ENCODE data around the gene ABLIM3.

Gene ABLIM3

DNA sequence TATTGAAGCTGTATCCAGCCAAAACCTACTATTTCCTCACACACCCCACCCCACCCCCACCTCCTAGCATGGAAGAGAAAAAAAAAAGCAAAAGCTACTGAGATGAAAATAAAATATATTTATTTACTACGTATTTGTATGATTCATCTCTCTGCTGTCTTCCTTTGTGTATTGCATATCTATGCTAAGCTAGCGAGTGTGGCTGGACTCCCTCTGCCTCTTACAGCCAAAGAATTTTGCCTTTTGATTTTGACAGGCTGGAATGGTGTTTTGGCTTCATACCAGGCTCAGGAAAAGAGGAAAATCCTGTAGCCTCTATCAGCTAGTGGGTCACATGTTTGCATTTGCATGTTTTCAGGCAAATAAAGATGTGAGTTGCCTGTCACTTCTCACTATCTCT, 2.2 kb downstream of the ABLIM3 start:
- Mint-ChIP-seq H3K9me3 (no peaks in the 10 kb centered on the region), H3K4me1 (ENCODE audit: low read depth) (no peaks in the 10 kb centered on the region), H3K27me3 (peaks cover 34% of the 10 kb centered on the region), H3K36me3 (ENCODE audit: low read depth) (no peaks in the 10 kb centered on the region), H3K27ac (no peak overlapping the region), H3K4me3 (no peak overlapping the region)

DNA sequence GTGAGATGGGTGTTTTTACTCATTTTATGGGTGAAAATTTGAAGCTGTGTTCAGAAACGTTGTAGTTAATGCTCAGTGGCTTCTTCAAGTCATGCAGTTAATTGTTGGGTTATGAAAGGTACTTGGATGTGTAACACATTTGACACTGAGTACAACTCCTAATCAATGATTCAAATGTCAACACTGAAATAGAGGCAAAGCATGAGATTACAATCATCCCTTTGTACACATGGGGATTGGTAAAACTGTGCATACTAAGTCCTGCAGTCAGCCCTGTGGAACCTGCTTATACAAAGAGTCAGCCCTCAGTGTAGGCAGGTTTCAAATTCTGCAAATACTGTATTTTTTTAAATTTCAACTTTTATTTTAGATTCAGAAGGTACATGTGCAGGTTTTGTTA, 3.3 kb downstream of the ABLIM3 start:
- no peaks in the 10 kb centered on the region for H3K4me1 Mint-ChIP-seq (ENCODE audit: low read depth)
- no peak overlapping the region for H3K4me3 Mint-ChIP-seq
- no peaks in the 10 kb centered on the region for H3K9me3 Mint-ChIP-seq
- H3K36me3 Mint-ChIP-seq (ENCODE audit: low read depth): no peaks in the 10 kb centered on the region
- H3K27me3 Mint-ChIP-seq: peaks cover 34% of the 10 kb centered on the region
- H3K27ac Mint-ChIP-seq: no peak overlapping the region

- Mint-ChIP-seq H3K4me3 (no peak overlapping the region), H3K27me3 (peaks cover 36% of the 10 kb centered on the region), H3K27ac (peak overlapping the region; percentile 61), H3K4me1 (ENCODE audit: low read depth) (no peaks in the 10 kb centered on the region), H3K9me3 (no peaks in the 10 kb centered on the region), H3K36me3 (ENCODE audit: low read depth) (no peaks in the 10 kb centered on the region)
These were observed 3.8 kb downstream of the ABLIM3 start for GRCh38 chr5:149145138-149145537.

- Mint-ChIP-seq H3K36me3 (ENCODE audit: low read depth) (no peaks in the 10 kb centered on the region), H3K4me3 (no peak overlapping the region), H3K9me3 (no peaks in the 10 kb centered on the region), H3K27me3 (peaks cover 33% of the 10 kb centered on the region), H3K4me1 (ENCODE audit: low read depth) (no peaks in the 10 kb centered on the region), H3K27ac (no peak overlapping the region)
These were observed 6.4 kb downstream of the ABLIM3 start for GRCh38 chr5:149147676-149148075.

- H3K4me3 Mint-ChIP-seq: no peak overlapping the region
These were observed 8.6 kb downstream of the ABLIM3 start for GRCh38 chr5:149149942-149150341.

DNA sequence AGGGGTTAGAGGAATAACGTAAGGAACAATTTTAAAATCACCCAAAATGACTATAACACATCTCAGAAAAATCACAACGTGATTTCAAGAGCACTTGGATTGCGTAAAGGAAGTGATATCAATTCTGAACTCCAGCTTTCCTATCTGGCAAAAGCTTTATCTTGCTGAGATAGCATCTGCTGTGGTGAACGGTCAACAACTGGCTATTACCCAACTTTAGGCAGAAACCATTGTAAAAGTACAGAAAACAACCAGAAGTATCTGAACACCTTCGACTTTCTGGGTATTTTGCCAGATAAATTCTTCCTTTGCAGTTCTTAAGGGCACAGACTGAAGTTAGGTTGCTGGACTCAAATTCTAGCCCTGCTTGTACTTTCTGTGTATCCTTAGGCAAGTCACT, 9.2 kb downstream of the ABLIM3 start:
- H3K27me3 Mint-ChIP-seq: peaks cover 18% of the 10 kb centered on the region
- no peak overlapping the region for H3K4me3 Mint-ChIP-seq
- H3K9me3 Mint-ChIP-seq: no peaks in the 10 kb centered on the region
- no peak overlapping the region for H3K27ac Mint-ChIP-seq
- no peaks in the 10 kb centered on the region for H3K36me3 Mint-ChIP-seq (ENCODE audit: low read depth)
- H3K4me1 Mint-ChIP-seq (ENCODE audit: low read depth): no peaks in the 10 kb centered on the region

More at GRCh38 chr5:149149942-149150341, 8.6 kb downstream of the ABLIM3 start:
- Mint-ChIP-seq H3K9me3 (no peaks in the 10 kb centered on the region), H3K27me3 (peaks cover 23% of the 10 kb centered on the region), H3K4me1 (ENCODE audit: low read depth) (no peaks in the 10 kb centered on the region), H3K27ac (no peak overlapping the region), H3K36me3 (ENCODE audit: low read depth) (no peaks in the 10 kb centered on the region)

DNA sequence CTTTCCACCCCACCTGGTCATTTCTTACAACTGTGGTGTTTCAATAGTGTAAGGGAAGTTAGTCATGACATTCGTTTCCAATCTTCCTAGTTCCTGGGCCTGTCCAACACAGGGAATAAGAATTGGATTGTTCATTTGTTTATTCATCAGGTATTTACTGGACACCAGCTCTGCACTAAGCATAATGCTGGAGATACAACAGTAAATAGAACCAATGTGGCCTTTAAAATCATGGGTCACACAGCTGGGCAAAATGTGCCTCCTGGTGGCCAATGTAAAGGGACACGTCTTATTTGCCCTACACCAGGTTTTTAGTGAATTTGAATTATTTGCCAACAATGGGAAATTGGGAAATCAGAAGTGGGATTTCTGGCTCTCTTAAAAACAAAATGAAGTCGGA, 10.4 kb downstream of the ABLIM3 start:
- H3K36me3 Mint-ChIP-seq (ENCODE audit: low read depth): no peaks in the 10 kb centered on the region
- H3K4me3 Mint-ChIP-seq: no peak overlapping the region
- no peaks in the 10 kb centered on the region for H3K9me3 Mint-ChIP-seq
- H3K4me1 Mint-ChIP-seq (ENCODE audit: low read depth): peaks cover 8% of the 10 kb centered on the region
- no peak overlapping the region for H3K27ac Mint-ChIP-seq
- H3K27me3 Mint-ChIP-seq: peaks cover 11% of the 10 kb centered on the region

- Mint-ChIP-seq H3K27me3 (peaks cover 11% of the 10 kb centered on the region), H3K27ac (no peak overlapping the region), H3K9me3 (no peaks in the 10 kb centered on the region), H3K4me3 (no peak overlapping the region), H3K36me3 (ENCODE audit: low read depth) (no peaks in the 10 kb centered on the region), H3K4me1 (ENCODE audit: low read depth) (peaks cover 8% of the 10 kb centered on the region)
These were observed 11.0 kb downstream of the ABLIM3 start for GRCh38 chr5:149152317-149152746.

GRCh38 chr5:149153193-149153750, 12.0 kb downstream of the ABLIM3 start:
- peaks cover 8% of the 10 kb centered on the region for H3K4me1 Mint-ChIP-seq (ENCODE audit: low read depth)
- H3K36me3 Mint-ChIP-seq (ENCODE audit: low read depth): no peaks in the 10 kb centered on the region
- no peak overlapping the region for H3K4me3 Mint-ChIP-seq
- H3K27ac Mint-ChIP-seq: no peak overlapping the region
- H3K9me3 Mint-ChIP-seq: no peaks in the 10 kb centered on the region
- peaks cover 11% of the 10 kb centered on the region for H3K27me3 Mint-ChIP-seq

- Mint-ChIP-seq H3K27ac (no peak overlapping the region), H3K9me3 (no peaks in the 10 kb centered on the region), H3K4me3 (no peak overlapping the region), H3K4me1 (ENCODE audit: low read depth) (peaks cover 8% of the 10 kb centered on the region), H3K36me3 (ENCODE audit: low read depth) (no peaks in the 10 kb centered on the region), H3K27me3 (peaks cover 11% of the 10 kb centered on the region)
These were observed 12.7 kb downstream of the ABLIM3 start for GRCh38 chr5:149153751-149154610.

- no peaks in the 10 kb centered on the region for H3K36me3 Mint-ChIP-seq (ENCODE audit: low read depth)
- H3K4me3 Mint-ChIP-seq: no peak overlapping the region
- peaks cover 8% of the 10 kb centered on the region for H3K4me1 Mint-ChIP-seq (ENCODE audit: low read depth)
- peaks cover 11% of the 10 kb centered on the region for H3K27me3 Mint-ChIP-seq
- H3K9me3 Mint-ChIP-seq: no peaks in the 10 kb centered on the region
- H3K27ac Mint-ChIP-seq: no peak overlapping the region
These were observed 13.4 kb downstream of the ABLIM3 start for GRCh38 chr5:149154650-149155049.

DNA sequence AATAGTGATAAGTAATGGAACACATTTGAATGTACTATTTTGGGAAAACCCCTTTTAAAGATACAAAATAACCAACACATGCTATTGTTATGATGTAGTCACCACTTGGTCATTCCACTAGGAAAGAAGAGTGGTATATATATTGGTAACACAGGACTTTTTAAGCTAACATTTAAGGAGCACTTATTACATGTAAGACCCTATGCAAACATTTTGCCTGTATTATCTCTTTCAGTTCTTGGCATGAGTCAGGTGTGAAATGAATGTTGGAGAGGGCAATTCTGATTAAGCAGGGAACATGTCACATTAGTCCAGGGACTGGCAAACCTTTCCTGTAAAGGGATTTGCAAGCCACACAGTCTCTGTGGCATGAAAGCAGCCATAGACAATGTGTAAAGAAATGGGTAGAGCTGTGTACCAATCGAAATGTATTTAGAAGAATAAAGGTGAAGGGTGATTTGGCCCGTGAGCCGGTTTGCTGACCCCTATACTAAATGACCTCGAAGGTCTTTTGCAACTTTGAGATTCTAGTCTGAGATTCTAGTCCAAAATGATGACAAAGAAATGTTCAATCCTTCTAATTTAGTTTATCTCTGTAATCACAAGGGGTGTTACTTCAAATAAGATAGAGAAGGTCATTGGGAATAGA, 15.3 kb downstream of the ABLIM3 start:
- no peaks in the 10 kb centered on the region for H3K9me3 Mint-ChIP-seq
- H3K4me1 Mint-ChIP-seq (ENCODE audit: low read depth): peaks cover 8% of the 10 kb centered on the region
- H3K36me3 Mint-ChIP-seq (ENCODE audit: low read depth): no peaks in the 10 kb centered on the region
- peaks cover 4% of the 10 kb centered on the region for H3K27me3 Mint-ChIP-seq
- H3K27ac Mint-ChIP-seq: no peak overlapping the region
- H3K4me3 Mint-ChIP-seq: no peak overlapping the region

- Mint-ChIP-seq H3K27ac (no peak overlapping the region), H3K27me3 (peaks cover 4% of the 10 kb centered on the region), H3K9me3 (no peaks in the 10 kb centered on the region), H3K4me1 (ENCODE audit: low read depth) (peaks cover 8% of the 10 kb centered on the region), H3K4me3 (no peak overlapping the region), H3K36me3 (ENCODE audit: low read depth) (no peaks in the 10 kb centered on the region)
These were observed 16.0 kb downstream of the ABLIM3 start for GRCh38 chr5:149157330-149157729.

GRCh38 chr5:149160291-149160787, 19.0 kb downstream of the ABLIM3 start:
- Mint-ChIP-seq H3K9me3 (no peaks in the 10 kb centered on the region), H3K27me3 (no peaks in the 10 kb centered on the region), H3K4me3 (no peak overlapping the region), H3K36me3 (ENCODE audit: low read depth) (no peaks in the 10 kb centered on the region), H3K4me1 (ENCODE audit: low read depth) (peaks cover 8% of the 10 kb centered on the region), H3K27ac (no peak overlapping the region)

DNA sequence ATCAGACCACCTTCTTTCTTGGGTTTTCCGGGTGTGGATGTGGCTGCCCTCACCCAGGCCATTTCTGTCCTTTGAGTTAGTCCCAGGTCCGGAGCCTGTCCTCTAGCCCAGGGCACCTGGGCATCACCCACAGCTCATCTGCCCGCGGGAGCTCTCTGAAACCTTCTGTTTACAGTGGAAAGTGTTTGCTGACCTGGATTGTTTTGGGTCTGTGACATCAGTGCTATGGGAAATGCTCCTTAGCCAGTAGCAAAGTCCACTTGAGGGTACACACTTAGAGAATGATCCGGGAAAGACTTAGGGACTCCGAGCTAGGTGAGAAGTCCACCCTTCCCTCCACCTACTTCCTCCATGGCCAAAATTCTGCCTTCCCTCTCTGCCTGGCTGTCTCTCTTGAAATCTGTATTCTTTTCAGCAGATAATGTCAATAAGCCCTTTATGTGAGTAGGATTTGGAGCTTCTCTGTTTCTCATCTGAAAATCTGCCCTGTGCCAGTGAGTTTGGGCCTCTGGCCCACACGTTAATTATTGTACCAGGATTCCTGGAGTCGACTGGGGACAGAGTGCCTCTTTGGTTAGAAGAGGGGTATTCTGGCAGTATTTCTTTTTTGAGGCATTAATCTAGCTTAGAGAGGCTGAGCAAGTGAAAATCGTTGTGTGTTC, 19.9 kb downstream of the ABLIM3 start:
- Mint-ChIP-seq H3K27me3 (no peaks in the 10 kb centered on the region), H3K4me3 (no peak overlapping the region), H3K27ac (no peak overlapping the region), H3K9me3 (no peaks in the 10 kb centered on the region), H3K4me1 (ENCODE audit: low read depth) (peaks cover 4% of the 10 kb centered on the region), H3K36me3 (ENCODE audit: low read depth) (no peaks in the 10 kb centered on the region)

Measured in stimulated activated naive CD8-positive, alpha-beta T cell treated with anti-CD3 and anti-CD28 coated beads, Interleukin-15, Interleukin-2, amounts not matched to agents 100 ng/mL and 50 ng/mL, for 24 hours (primary cell).